IPS-18c (cell line): ENCODE measurements around the gene SMURF1.

ENCODE experiments used
- H3K4me3 ChIP-seq: 2 replicates; pipeline ENCODE4 v1.7.0; 2013; ENCODE audit warnings: low read depth, mild to moderate bottlenecking, low read length, moderate library complexity; ENCODE audit not compliant: insufficient read depth
- H3K9me3 ChIP-seq: one replicate; pipeline ENCODE4 v1.6.1; 2013; ENCODE audit warnings: mild to moderate bottlenecking, low read length, moderate library complexity; ENCODE audit not compliant: control insufficient read depth, insufficient read depth

The SMURF1 gene

DNA sequence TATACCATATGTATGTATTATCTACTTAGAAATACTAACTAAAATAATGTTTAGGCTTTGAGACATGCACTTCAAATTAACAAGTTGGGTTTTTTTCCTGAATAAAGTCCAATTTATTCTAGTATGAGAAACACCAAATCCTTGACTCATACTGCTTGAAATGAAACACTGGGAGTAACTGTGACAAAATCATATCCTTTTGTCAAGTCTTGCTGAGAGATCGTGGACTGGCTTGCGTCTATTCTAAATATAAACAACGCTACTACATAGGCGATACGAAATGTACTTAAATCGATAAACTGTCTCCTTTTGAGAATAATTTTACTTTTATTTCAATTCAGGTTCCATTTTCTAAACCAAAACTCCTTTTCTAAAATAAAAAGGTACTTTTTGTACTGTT lies 16.3 kb downstream of the SMURF1 start:
- H3K4me3 ChIP-seq: no peak overlapping the region
- H3K9me3 ChIP-seq: no peaks in the 10 kb centered on the region

DNA sequence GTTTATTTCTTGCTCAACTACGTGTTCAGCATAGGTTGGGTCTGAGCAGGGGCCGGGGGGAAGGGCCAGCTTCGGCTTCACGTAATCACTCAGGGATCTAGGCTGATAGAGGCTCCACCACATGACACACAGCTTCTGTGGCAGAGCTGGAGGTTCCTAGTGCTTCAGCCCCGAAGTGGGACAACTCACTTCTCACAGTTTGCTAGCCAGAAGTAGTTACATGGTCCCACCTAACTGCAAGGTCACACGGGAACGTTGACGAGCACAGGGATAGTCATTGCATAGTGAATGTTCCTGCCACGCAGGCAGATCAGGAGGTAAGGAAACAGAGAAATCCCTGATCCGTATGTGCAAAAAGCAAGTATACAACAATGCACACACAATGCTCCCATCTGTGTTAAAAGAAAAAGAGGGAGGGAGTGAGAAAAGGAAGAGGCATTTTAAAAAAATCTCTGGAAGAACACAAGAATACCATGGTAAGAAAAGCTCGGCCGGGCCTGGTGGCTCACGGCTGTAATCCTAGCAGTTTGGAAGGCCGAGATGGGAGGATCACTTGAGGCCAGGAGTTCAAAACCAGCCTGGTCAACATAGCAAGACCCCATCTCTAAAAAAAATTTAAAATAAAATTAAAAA lies 16.9 kb downstream of the SMURF1 start:
- Histone ChIP-seq H3K9me3 (no peaks in the 10 kb centered on the region), H3K4me3 (no peak overlapping the region)

DNA sequence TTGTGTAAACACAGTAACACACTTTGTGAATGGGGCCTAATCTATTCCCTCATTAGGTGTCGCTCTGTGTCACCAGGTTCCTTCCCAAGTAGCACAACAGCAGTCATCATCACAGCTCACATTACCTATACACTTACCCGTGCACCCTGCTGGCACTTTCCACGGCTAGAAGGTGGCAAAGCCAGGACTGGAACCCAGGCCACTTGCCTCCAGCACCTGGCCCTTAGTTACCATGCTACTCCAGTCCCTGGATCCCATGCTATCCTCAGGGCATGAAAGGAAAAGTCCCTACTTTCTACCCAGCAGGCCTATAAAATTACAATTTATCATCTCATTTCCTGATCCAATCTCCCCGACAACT lies 18.4 kb downstream of the SMURF1 start:
- Histone ChIP-seq H3K9me3 (no peaks in the 10 kb centered on the region), H3K4me3 (no peak overlapping the region)

DNA sequence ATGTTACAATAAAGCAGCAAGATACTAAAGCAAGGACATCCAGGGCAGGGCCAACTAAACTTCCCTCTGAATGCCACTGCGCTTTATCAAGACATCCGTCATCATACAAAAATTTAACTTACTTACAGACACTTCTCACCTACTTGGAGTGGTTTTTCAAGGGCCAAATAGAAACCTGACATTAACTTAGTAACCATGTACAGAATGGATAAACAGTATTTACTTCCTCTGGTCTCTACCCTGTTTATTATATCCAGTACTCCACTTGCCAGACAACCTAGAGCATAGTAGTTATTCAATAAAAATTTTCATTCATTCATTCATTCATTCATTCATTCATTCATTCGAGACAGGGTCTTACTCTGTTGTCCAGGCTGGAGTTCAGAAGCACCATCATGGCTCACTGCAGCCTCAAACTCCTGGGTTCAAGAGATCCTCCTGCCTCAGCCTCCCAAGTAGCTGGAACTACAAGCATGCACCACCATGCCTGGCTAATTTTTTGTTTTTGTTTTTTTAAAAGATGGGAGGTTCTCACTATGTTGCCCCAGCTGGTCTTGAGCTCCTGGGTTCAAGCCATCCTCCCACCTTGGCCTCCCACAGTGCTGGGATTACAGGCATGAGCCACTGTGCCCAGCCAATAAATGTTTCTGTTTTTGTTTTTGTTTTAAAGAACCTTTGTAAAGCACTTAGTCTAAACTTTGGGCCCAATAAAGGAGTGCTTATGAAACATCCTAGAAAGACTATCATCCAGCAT lies 19.0 kb downstream of the SMURF1 start:
- peaks cover under 1% of the 10 kb centered on the region for H3K9me3 ChIP-seq
- no peak overlapping the region for H3K4me3 ChIP-seq

DNA sequence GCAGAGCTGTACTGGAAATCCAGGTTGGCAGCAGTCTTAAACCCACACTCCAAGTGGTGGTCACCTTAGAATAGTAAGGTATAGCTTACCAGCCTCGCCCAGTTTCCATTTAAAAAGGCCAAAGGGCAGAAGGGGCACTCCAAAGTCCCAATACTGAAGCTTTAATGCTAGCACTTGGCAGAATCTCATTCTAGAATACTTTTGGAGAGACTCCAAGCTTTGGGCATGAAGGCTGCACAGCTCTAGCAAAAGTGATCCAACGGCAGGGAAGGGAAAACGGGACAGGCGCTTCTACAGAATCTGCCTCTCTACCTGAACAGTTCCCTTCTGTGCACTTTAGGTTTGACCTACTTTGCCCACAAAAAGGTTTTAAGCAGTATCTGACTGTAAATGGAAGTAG lies 19.7 kb downstream of the SMURF1 start:
- Histone ChIP-seq H3K4me3 (no peak overlapping the region), H3K9me3 (peaks cover 3% of the 10 kb centered on the region)

GRCh38 chr7:99123571-99124033 lies 20.3 kb downstream of the SMURF1 start:
- peaks cover 3% of the 10 kb centered on the region for H3K9me3 ChIP-seq
- H3K4me3 ChIP-seq: no peak overlapping the region

DNA sequence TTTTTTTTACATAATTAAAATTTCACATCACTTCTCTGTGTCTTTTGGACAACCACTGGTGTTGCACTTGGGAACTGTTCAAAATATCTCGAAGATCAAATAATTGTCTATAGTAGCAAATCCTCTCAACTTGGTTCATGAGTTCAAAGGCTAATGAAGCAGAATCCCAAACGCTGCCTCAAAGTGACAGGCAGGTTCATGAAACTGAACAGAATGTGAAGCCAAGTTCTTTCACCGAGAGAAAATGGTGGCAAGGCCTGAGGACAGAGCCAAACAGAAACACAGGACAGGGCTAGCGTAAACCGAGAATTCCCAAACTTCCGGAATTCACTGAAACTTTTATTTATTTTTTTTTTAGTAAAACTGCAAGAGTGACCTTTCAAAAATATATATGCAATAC lies 21.1 kb downstream of the SMURF1 start:
- H3K9me3 ChIP-seq: peaks cover 3% of the 10 kb centered on the region

DNA sequence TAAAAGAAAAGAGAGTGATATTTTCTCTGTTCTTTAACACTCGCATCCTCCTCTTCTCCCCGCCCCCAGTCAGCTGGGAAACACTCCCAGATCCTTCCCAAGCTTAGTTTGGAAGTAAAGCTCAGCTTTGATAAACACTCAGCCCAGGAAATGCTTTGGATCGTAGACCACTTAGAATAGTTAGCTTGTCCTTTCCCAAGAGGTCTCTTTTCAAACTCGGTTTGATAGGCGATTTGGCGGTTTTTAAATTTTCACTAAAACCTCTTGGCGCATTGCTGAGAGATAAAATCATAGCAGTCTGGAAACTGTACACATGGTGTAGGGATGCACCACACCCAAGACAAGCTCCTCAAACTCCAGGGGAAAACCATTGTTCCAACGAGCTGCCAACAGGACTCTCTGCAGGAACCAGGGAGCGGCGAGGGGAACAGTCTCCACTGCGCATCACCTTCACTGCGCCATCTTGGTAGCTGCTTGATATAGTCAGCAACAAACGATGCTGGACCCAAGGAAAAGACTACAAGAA lies 22.3 kb downstream of the SMURF1 start:
- peaks cover 3% of the 10 kb centered on the region for H3K9me3 ChIP-seq
- H3K4me3 ChIP-seq: no peak overlapping the region; the same call in 1 of the 2 replicates

More for the DNA sequence above, 21.1 kb downstream of the SMURF1 start:
- no peak overlapping the region for H3K4me3 ChIP-seq

GRCh38 chr7:99120916-99121315 lies 23.0 kb downstream of the SMURF1 start:
- Histone ChIP-seq H3K9me3 (peaks cover 3% of the 10 kb centered on the region), H3K4me3 (no peak overlapping the region)

GRCh38 chr7:99120501-99120900 lies 23.4 kb downstream of the SMURF1 start:
- Histone ChIP-seq H3K4me3 (no peak overlapping the region), H3K9me3 (peaks cover 3% of the 10 kb centered on the region)

- Histone ChIP-seq H3K9me3 (peaks cover 3% of the 10 kb centered on the region), H3K4me3 (no peak overlapping the region)
Observed at GRCh38 chr7:99118077-99118476, 25.8 kb downstream of the SMURF1 start.

GRCh38 chr7:99116144-99116543 lies 27.8 kb downstream of the SMURF1 start:
- H3K9me3 ChIP-seq: peaks cover 3% of the 10 kb centered on the region
- no peak overlapping the region for H3K4me3 ChIP-seq

DNA sequence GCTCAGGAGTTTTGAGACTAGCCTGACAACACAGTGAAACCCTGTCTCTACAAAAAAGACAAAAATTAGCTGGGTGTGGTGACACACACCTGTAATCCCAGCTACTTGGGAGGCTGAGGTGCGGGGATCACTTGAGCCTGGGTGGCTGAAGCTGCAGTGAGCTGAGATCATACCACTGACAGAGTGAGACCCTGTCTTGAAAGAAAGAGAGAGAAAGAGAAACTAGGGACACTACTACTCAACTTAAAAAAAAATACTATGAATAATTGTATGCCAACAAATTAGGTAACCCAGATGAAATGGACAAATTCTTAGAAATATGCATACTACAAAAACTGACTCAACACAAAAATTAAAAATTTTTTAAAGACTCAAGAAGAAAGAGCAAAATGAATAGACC lies 28.5 kb downstream of the SMURF1 start:
- Histone ChIP-seq H3K9me3 (peaks cover 3% of the 10 kb centered on the region), H3K4me3 (no peak overlapping the region)

DNA sequence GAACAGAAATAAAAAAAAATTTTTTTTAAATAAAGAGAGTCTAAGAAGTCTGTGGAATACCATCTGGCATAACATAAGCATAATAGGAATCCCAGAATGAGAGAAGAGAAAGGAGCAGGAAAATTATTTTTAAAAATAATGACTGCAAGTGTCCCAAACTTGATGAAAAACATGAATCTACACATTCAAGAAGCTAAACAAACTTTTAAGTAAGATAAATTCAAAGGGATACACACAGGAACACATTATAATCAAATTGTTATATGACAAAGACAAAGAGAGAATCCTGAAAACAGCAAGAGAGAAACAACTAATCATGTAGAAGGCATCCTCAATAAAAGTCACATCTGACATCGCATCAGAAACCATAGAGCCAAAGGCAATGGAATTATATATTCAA lies 30.9 kb downstream of the SMURF1 start:
- Histone ChIP-seq H3K4me3 (no peak overlapping the region), H3K9me3 (no peaks in the 10 kb centered on the region)

GRCh38 chr7:99112097-99112496 lies 31.8 kb downstream of the SMURF1 start:
- Histone ChIP-seq H3K9me3 (no peaks in the 10 kb centered on the region), H3K4me3 (no peak overlapping the region)

- no peaks in the 10 kb centered on the region for H3K9me3 ChIP-seq
- no peak overlapping the region for H3K4me3 ChIP-seq
Observed at GRCh38 chr7:99111591-99111990, 32.3 kb downstream of the SMURF1 start.

DNA sequence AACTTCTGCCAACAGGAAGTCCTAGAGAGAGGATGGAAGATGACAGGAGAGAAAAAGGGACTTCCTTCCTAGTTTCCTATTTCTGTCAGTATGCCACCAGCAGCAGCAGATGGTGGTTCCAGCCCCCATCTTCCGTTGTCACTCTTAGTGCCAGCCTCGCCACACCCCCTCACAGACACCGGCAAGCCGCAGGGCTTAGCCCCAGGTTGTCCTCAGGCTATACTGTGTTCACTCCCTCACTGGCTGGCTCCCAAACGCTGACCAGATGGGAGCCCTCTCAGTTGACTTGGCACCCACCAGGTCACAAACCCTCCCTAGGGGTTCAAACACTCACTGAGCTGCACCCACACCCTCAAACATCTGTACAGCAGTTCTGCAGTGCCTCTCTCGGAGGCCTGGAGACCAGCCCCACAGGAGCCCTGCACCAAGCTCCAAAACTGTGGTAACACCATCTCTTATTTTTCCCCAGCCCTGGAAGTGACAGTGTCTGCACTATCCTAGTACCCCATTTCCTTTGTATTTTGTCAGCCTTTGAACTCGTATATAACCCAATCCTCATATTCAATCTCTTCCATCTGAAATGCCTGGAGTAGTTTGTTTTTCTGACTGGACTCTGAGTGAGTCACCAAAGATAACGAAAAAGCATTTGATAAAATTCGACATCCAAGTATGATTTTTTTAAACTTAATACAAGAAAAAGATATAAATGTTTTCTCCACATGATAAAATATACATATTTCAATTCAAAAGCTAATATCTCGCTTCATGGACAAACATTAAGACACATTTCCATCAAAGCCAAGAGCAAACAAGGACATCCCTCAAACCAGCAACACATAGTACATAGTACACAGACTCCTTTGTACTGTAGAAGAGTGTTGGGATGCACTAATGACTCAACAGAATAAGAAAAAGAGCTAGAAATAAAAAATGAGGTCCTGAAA lies 34.5 kb downstream of the SMURF1 start:
- H3K9me3 ChIP-seq: no peaks in the 10 kb centered on the region
- no peak overlapping the region for H3K4me3 ChIP-seq
